PFSK-1 (cell line): ENCODE results near the gene DPP9.
A peak's percentile ranks its signal among the peaks of the same experiment; 100 is the strongest.

Experiments used
- FOXP2 ChIP-seq: optimal IDR thresholded peaks from 2 replicates; pipeline ENCODE3; 2011; ENCODE audit warnings: borderline replicate concordance, control low read depth, inconsistent platforms; ENCODE audit not compliant: insufficient read depth; ENCODE audit errors: extremely low read length, extremely low read depth
- POLR2AphosphoS5 ChIP-seq: IDR thresholded peaks from 2 replicates; pipeline ENCODE4 v1.6.1; 2012; ENCODE audit warnings: low read depth, mild to moderate bottlenecking, control low read depth, low read length, moderate library complexity
- SIN3A ChIP-seq: IDR thresholded peaks from 2 replicates; pipeline ENCODE4 v1.6.1; 2012; ENCODE audit warnings: mild to moderate bottlenecking, low read length, moderate library complexity, borderline replicate concordance; ENCODE audit not compliant: insufficient read depth
- TAF1 ChIP-seq: IDR thresholded peaks from 2 replicates; pipeline ENCODE4 v1.6.1; 2012; ENCODE audit warnings: low read length, control low read depth, borderline replicate concordance; ENCODE audit not compliant: insufficient read depth
- TF ChIP-seq, protein P1 (sequence below), 2 experiments: IDR thresholded peaks; 2 replicates each; pipeline versions ENCODE4 v1.6.1 to v1.8.0; 2011 to 2012; ENCODE audit warnings: low read depth in 2 of 2, low read length in 2 of 2, control low read depth in 1 of 2, inconsistent platforms in 1 of 2, mild to moderate bottlenecking in 1 of 2, moderate library complexity in 1 of 2; ENCODE audit not compliant: insufficient read depth in 1 of 2

The DPP9 gene

GRCh38 chr19:4660181-4660791, 63.4 kb downstream of the DPP9 start:
- TF ChIP-seq, protein P1, sequence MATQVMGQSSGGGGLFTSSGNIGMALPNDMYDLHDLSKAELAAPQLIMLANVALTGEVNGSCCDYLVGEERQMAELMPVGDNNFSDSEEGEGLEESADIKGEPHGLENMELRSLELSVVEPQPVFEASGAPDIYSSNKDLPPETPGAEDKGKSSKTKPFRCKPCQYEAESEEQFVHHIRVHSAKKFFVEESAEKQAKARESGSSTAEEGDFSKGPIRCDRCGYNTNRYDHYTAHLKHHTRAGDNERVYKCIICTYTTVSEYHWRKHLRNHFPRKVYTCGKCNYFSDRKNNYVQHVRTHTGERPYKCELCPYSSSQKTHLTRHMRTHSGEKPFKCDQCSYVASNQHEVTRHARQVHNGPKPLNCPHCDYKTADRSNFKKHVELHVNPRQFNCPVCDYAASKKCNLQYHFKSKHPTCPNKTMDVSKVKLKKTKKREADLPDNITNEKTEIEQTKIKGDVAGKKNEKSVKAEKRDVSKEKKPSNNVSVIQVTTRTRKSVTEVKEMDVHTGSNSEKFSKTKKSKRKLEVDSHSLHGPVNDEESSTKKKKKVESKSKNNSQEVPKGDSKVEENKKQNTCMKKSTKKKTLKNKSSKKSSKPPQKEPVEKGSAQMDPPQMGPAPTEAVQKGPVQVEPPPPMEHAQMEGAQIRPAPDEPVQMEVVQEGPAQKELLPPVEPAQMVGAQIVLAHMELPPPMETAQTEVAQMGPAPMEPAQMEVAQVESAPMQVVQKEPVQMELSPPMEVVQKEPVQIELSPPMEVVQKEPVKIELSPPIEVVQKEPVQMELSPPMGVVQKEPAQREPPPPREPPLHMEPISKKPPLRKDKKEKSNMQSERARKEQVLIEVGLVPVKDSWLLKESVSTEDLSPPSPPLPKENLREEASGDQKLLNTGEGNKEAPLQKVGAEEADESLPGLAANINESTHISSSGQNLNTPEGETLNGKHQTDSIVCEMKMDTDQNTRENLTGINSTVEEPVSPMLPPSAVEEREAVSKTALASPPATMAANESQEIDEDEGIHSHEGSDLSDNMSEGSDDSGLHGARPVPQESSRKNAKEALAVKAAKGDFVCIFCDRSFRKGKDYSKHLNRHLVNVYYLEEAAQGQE (IDR thresholded peaks at IDR 0.05; ENCODE audit: insufficient read depth in 1 of 2, low read depth in 2 of 2, low read length in 2 of 2) = no peak
- TF ChIP-seq SIN3A = no peak
- TF ChIP-seq POLR2AphosphoS5 = no peak
- TF ChIP-seq TAF1 = no peak
- TF ChIP-seq FOXP2 = no peak

DNA sequence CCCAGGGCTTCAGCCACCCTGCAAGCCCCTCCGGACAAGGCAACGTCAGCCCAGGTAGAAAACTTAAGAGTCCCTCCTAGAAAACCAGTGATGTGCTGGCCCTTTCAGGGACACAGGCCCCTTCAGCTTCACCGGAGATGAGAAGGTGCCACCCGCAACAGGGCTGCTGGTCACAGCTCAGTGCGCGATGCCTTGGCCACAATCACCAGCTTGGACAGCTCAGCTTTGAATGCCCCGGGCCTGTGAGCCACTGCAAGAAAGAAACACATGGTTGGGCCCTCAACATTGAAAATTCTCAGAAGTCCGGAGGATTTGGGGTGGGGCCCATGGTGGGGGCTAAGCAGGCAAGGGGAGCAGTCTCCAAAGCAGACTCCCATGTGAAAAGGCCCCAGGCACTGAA, 65.8 kb downstream of the DPP9 start:
- no peak for TF ChIP-seq SIN3A
- no peak for TF ChIP-seq TAF1
- no peak for TF ChIP-seq FOXP2
- TF ChIP-seq POLR2AphosphoS5 = no peak
- TF ChIP-seq, protein P1 (IDR thresholded peaks at IDR 0.05; ENCODE audit: insufficient read depth in 1 of 2, low read depth in 2 of 2, low read length in 2 of 2) = no peak

DNA sequence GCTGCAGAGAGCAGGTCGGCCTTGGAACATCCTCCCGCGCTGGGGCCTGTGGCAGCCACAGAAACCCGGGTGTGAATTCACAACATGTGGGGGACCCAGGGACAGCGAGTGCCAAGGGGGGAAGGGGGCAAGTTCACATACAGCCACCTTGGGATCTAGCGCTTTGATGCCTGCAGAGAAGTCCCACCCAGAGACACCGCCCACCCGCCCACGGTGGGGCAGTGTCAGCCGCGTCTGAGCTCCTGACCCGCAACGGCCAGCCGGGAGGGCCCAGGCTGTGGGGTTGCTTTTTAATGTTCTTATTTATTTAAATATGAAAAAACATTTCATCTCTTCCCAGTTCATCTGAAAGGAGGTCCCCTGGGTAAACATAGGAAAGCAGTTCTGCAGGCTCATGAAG, 66.4 kb downstream of the DPP9 start:
- TF ChIP-seq, protein P1 (IDR thresholded peaks at IDR 0.05; ENCODE audit: insufficient read depth in 1 of 2, low read depth in 2 of 2, low read length in 2 of 2) = no peak
- TF ChIP-seq FOXP2 = no peak
- TF ChIP-seq TAF1 = no peak
- TF ChIP-seq SIN3A = no peak
- no peak for TF ChIP-seq POLR2AphosphoS5

DNA sequence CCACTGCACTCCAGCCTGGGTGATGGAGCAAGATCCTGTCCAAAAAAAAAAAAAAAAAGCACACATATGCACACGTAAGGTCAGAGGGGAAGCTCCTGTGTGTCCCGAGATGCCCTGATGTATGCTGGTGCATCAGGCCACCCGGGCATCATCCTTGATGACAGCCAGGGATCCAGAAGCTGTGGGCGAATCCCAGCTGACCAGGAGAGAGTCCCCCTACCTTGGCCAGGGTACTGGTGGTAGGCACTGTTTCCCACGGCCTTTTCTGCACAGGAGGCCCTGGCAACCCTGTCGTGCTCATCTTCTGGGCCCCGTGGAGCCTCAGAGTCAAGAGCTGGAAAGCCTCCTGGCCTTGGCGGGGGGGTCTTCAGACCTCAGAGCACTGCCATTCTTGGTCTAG, 67.5 kb downstream of the DPP9 start:
- TF ChIP-seq POLR2AphosphoS5 (peak; percentile 47; the same call in 1 of the 2 replicates), FOXP2 (no peak)

DNA sequence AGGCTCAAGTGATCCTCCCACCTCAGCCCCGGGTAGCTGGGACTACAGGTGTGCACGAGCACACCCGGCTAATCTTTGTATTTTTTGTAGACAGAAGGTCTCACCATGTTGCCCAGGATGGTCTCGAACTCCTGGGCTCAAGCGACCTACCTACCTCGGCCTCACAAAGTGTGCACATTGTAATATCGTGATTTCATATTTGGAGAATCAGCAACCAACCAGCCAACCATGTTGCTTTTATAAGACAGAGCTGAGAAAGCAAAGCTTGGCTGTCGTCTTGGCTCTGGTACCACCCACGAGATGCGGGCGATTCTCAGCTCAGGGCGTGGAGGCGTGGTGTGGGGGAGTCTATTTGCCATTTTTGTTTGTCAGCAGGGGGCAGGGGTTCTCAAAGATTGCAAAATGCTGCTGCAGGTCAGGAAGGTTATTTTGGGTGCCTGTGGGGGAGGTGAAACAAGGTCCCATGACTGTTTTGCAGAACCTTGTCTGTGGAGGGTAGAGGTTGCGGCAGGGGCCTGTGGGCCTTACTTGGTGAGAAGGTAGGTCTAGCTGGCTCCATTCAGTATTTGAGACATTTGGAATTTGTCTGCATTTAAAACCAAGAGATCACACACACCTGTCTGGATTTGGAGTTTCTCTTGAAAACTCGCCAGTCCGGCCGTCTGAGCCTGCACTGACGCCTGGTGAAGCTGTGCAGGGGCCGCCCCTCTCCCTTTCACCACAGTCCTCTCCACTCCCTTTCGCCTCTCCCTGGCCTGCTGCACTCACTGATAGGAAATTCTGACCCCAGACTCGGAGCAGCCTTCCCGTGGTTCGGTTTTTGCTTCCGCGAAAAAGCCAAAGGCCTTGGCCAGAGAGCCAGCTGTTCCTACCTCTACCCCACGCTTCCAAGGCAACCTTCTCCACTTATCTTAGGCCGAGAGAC, 68.9 kb downstream of the DPP9 start:
- TF ChIP-seq POLR2AphosphoS5 (no peak), FOXP2 (no peak), SIN3A (no peak), TAF1 (no peak)
- TF ChIP-seq, protein P1 (IDR thresholded peaks at IDR 0.05; ENCODE audit: insufficient read depth in 1 of 2, low read depth in 2 of 2, low read length in 2 of 2) = no peak
